OCI-M1 (cell line): Measurements from ENCODE around the gene ACSS3.

ENCODE experiments used
- DNase-seq: peaks from one replicate; lab custom pipeline; 2025; lab: John Stamatoyannopoulos, UW

The ACSS3 gene

DNA sequence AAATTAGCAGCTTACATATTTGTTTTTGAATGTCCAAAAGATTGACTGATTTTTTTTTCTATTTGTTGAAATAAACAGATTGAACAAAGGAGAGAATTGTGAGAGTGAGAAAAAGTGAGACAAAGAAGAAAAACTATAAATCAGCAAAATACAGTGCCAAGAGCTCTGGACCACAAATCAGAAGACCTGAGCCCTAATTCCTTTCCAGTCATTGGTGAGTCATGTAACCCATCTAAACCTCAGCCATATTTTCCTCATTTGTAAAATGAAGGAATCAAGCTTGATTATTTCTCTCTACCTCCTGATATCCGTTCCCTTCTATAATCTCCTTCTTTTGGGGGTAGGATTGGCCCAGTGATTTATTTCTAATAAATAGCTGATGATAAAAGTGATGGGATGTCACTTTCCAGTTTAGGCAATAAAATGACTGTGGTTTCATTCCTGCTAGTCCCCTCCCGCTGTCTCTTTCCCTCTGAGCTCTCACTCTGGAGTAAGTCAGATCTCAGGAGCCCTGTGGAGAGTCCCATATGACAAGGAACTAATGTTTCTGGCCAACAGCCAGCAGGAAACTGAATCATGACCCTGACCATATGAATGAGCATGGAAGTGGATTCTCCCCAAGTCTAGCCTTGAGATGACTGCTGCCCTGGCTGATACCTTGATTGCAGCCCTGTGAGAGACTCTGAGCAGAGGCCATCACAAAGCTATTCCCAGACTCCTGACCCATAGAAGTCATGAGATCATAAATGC lies 218.9 kb downstream of the ACSS3 start:
- DNase-seq = no peak

DNA sequence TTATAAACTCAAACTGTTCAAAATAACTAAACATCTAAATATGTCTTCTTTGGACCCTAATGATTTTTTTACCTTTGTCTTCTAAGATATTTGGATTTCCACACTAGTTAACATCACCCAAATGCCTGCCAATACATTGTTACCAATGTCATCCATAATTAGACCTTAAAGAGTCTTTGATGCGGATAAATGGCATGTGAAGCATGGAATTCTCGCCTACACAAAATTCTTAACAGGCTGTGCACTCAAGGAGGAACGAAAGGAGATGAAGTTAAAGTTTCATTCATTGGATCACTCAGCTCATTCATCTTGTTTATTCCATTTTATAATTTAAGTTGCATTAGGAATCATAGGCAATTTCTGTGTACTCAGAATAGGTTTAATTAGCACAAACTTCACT lies 219.7 kb downstream of the ACSS3 start:
- DNase-seq = no peak

DNA sequence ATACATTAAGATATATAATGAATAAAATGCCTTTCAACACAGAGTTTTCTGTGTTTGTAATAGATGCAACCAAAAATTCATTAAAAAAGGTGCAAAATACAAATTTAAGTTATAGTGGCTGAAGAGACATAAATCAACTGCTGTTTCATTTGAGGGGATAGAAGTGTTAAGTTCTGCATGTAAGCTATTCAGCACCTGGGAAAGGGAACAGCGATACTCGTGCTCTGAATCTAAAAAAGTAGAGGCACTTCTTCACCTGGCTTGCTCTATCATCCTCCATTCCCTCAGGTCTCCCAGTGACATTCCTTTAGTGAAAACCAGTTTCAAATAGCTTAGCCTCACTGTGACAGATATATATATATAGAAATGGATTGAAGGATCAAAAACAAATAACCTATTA lies 222.6 kb downstream of the ACSS3 start:
- DNase-seq = no peak

DNA sequence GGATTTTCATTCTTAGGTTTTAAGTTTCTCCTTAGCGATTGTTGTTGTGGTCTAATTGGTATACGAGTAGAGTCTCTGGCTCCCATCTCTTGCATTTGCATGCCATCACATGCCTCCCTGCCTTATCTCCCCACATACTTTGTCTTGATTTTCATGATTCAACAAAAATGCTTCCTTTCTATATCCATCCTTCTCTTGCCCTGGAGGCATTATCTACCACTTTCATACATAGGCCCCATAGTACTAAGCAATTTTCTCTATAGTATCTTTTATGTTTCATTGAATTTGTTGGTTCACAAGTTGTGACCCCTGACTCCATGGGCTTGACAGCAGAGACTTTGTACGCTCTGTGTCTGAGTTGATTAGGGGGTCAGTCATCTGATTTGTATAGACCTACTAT lies 226.1 kb downstream of the ACSS3 start:
- no peak for DNase-seq
